Nephron (organoid): ENCODE data around the gene C1QL2.
A peak's percentile ranks its signal among the peaks of the same experiment; 100 is the strongest.

ENCODE experiments used
- H3K27ac Mint-ChIP-seq, 3 experiments: 2 replicates each; pipeline ENCODE4 v1.8.0; 2020; ENCODE audit warnings: mixed read lengths in 3 of 3, mild to moderate bottlenecking in 2 of 3, moderate library complexity in 1 of 3
- H3K27me3 Mint-ChIP-seq: 2 replicates; pipeline ENCODE4 v1.8.0; 2021; ENCODE audit warnings: low read depth, mild to moderate bottlenecking, moderate library complexity, mixed read lengths
- H3K36me3 Mint-ChIP-seq: 2 replicates; pipeline ENCODE4 v1.8.0; 2020; ENCODE audit warnings: low read depth, mixed read lengths
- H3K4me1 Mint-ChIP-seq: 2 replicates; pipeline ENCODE4 v1.8.0; 2020; ENCODE audit warnings: mixed read lengths
- H3K4me3 Mint-ChIP-seq, 3 experiments: 2 replicates each; pipeline ENCODE4 v1.8.0; 2020; ENCODE audit warnings: mild to moderate bottlenecking in 3 of 3, mixed read lengths in 3 of 3, moderate library complexity in 2 of 3
- H3K9me3 Mint-ChIP-seq: 2 replicates; pipeline ENCODE4 v1.8.0; 2020; ENCODE audit warnings: mixed read lengths
- CTCF ChIP-seq, 3 experiments: fragments of 200-600 bp; sonication (generic); IDR thresholded peaks; one replicate each; pipeline ENCODE4 v1.5.0; 2021; ENCODE audit warnings: antibody characterized with exemption in 3 of 3; ENCODE audit not compliant: unreplicated experiment in 3 of 3

Gene C1QL2

GRCh38 chr2:119178776-119179175, 20.2 kb upstream of the C1QL2 start:
- Mint-ChIP-seq H3K4me1 (peaks cover 5% of the 10 kb centered on the region), H3K27ac (no peak overlapping the region), H3K4me3 (no peak overlapping the region), H3K27me3 (peaks cover 26% of the 10 kb centered on the region), H3K9me3 (no peaks in the 10 kb centered on the region), H3K36me3 (no peaks in the 10 kb centered on the region)
- no peak for TF ChIP-seq CTCF (IDR thresholded peaks at IDR 0.05; ENCODE audit: unreplicated experiment in 3 of 3)

- peaks cover 26% of the 10 kb centered on the region for H3K27me3 Mint-ChIP-seq
- H3K4me1 Mint-ChIP-seq = peaks cover 5% of the 10 kb centered on the region
- TF ChIP-seq CTCF (IDR thresholded peaks at IDR 0.05; ENCODE audit: unreplicated experiment in 3 of 3) = no peak
- no peak overlapping the region for H3K27ac Mint-ChIP-seq
- H3K9me3 Mint-ChIP-seq = no peaks in the 10 kb centered on the region
- H3K36me3 Mint-ChIP-seq = no peaks in the 10 kb centered on the region
- no peak overlapping the region for H3K4me3 Mint-ChIP-seq
Observed at GRCh38 chr2:119177838-119178190, 19.3 kb upstream of the C1QL2 start.

- Mint-ChIP-seq H3K27ac (no peak overlapping the region), H3K9me3 (no peaks in the 10 kb centered on the region), H3K36me3 (no peaks in the 10 kb centered on the region), H3K4me1 (peaks cover 5% of the 10 kb centered on the region), H3K27me3 (peaks cover 26% of the 10 kb centered on the region), H3K4me3 (no peak overlapping the region)
- no peak for TF ChIP-seq CTCF (IDR thresholded peaks at IDR 0.05; ENCODE audit: unreplicated experiment in 3 of 3)
Observed at GRCh38 chr2:119177171-119177837, 18.8 kb upstream of the C1QL2 start.

GRCh38 chr2:119175517-119175916, 17.0 kb upstream of the C1QL2 start:
- Mint-ChIP-seq H3K4me3 (no peak overlapping the region), H3K9me3 (no peaks in the 10 kb centered on the region), H3K4me1 (no peaks in the 10 kb centered on the region), H3K27ac (no peak overlapping the region), H3K36me3 (no peaks in the 10 kb centered on the region), H3K27me3 (peaks cover 31% of the 10 kb centered on the region)
- TF ChIP-seq CTCF (IDR thresholded peaks at IDR 0.05; ENCODE audit: unreplicated experiment in 3 of 3) = no peak

- Mint-ChIP-seq H3K27ac (no peak overlapping the region), H3K4me1 (no peaks in the 10 kb centered on the region), H3K4me3 (no peak overlapping the region), H3K27me3 (peaks cover 31% of the 10 kb centered on the region), H3K36me3 (no peaks in the 10 kb centered on the region), H3K9me3 (no peaks in the 10 kb centered on the region)
- no peak for TF ChIP-seq CTCF (IDR thresholded peaks at IDR 0.05; ENCODE audit: unreplicated experiment in 3 of 3)
Observed at GRCh38 chr2:119174993-119175347, 16.4 kb upstream of the C1QL2 start.

- Mint-ChIP-seq H3K27me3 (peaks cover 35% of the 10 kb centered on the region), H3K36me3 (no peaks in the 10 kb centered on the region), H3K4me3 (no peak overlapping the region), H3K4me1 (no peaks in the 10 kb centered on the region), H3K27ac (no peak overlapping the region), H3K9me3 (no peaks in the 10 kb centered on the region)
- peak; percentile 44 to 64 (median 55) for TF ChIP-seq CTCF (IDR thresholded peaks at IDR 0.05; ENCODE audit: unreplicated experiment in 3 of 3)
Observed at GRCh38 chr2:119174216-119174992, 15.9 kb upstream of the C1QL2 start.
